ENCODE data around the gene TRIP12. TPM values are rescaled to one million over a fixed set of nuclear protein-coding genes. Genes with fewer than 3 reads are reported as not detected.

The TRIP12 gene
- total and polyA plus RNA-seq, 2 of the 8 experiments (the other 6 are each of a cell fraction or from before 2014, with no cell fraction given): 23.1 to 174 TPM

DNA sequence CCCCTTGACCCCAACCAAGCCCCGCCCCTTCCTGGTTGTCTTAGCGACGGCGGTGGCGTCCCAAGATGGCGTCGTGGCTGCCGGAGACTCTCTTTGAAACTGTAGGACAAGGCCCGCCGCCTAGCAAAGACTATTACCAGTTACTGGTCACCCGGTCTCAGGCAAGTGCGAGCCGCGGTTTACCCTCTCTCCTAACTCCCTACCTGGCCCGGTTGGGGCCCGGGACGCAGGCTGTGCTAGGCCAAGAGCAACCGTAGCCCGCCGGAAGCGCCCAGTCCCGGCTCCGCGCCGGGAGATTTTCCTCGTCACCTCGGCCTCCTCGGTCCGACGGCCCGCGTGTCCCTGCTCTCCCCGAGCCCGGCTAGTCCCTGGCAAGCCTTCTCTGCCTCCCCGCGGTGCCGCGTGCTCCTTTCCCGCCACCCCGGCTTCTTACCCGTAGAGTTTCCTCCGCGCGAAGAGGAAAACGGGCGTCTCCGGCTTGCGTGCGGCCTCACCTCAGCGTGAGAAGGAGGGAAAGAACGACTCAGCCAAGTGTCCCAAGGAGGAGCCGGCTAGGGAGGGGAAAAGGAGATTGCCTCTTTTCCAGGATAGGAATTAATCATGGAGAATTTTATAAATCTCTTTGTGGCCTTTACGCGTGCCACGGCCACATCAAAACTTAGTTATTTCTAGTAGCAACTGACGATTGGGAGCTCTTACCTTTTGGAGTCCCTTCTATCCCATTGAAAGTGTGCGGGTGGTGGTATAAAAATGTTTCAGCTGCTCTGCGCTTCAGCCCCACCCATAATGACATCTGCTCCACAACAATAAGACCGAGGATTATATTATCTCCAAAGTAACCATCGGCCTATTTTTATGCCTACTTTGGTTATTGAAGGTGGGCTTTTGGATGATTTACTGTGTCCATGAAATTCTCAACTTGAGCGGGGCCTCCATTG is 909 bp upstream of the TRIP12 start, which contains the start of gene FBXO36:
TSS of gene FBXO36 (plus strand) at position 55 of the 938 bp plus-strand sequence. CDS start at position 66, 11 bp downstream.
- no peak for DNase-seq (ENCODE audit: low read depth in 1 of 2, low spot score in 2 of 2)
- no peak for FAIRE-seq
- Histone ChIP-seq H3K4me2 (ENCODE audit: insufficient read depth in 1 of 2, low read depth in 2 of 2, low read length in 2 of 2) (peak within 1 kb of the TSS; percentile 89 to 93), H3K4me1 (replicated peaks in 1 of 4; ENCODE audit: control insufficient read depth in 3 of 4, insufficient read depth in 4 of 4, low read length in 3 of 4) (peaks cover 0 to 6% (median 2%) of the 10 kb centered on the region in 4 experiments; a peak in 1 of 7 replicates), H4K5ac (ENCODE audit: insufficient read length, low read depth, low read length) (peak within 1 kb of the TSS; percentile 89), H3K27ac (ENCODE audit: low read depth, low read length) (peak within 1 kb of the TSS; percentile 88; the same call in 1 of the 2 replicates), H2BK12ac (ENCODE audit: low read depth, low read length) (no peak within 1 kb of the TSS), H4K20me1 (replicated peaks in 1 of 2; ENCODE audit: control insufficient read depth in 1 of 2, insufficient read depth in 2 of 2, low read length in 2 of 2) (peaks cover 4 to 5% of the 10 kb centered on the region in 2 experiments), H3K79me1 (ENCODE audit: low read depth, low read length) (no peaks in the 10 kb centered on the region), H3K9me3 (ENCODE audit: insufficient read depth in 2 of 2, low read depth in 1 of 2, low read length in 1 of 2) (no peaks in the 10 kb centered on the region), H3K4ac (replicated peaks; ENCODE audit: insufficient read length, low read depth, low read length) (no peak within 1 kb of the TSS), H3K9ac (replicated peaks in 1 of 4; ENCODE audit: extremely low read depth in 1 of 4, low read depth in 3 of 4, low read length in 3 of 4) (peak within 1 kb of the TSS; percentile 46 to 79 (median 70)), H3K36me3 (ENCODE audit: control insufficient read depth in 2 of 4, insufficient read depth in 4 of 4, low read length in 3 of 4) (peaks cover 0 to 2% (median 0%) of the 10 kb centered on the region in 4 experiments; a peak in 1 of 8 replicates), H3K18ac (ENCODE audit: extremely low read depth, low read length) (peak within 1 kb of the TSS; percentile 93), H2BK15ac (ENCODE audit: low read length) (no peak within 1 kb of the TSS), H2BK120ac (replicated peaks; ENCODE audit: low read depth, low read length) (no peak within 1 kb of the TSS), H2AK5ac (ENCODE audit: low read depth, low read length) (no peak within 1 kb of the TSS), H3K27me3 (replicated peaks in 1 of 4; ENCODE audit: control insufficient read depth in 3 of 4, extremely low read depth in 1 of 4, insufficient read depth in 3 of 4, low read length in 3 of 4) (no peaks in the 10 kb centered on the region), H4K8ac (ENCODE audit: extremely low read depth, insufficient read depth, low read length) (peak within 1 kb of the TSS; percentile 86), H3K56ac (replicated peaks; ENCODE audit: insufficient read length, low read depth, low read length) (peak within 1 kb of the TSS; percentile 95), H3K23me2 (ENCODE audit: low read depth, low read length) (peaks cover 8% of the 10 kb centered on the region; the same call in 1 of the 2 replicates), H2BK20ac (ENCODE audit: low read length) (no peak within 1 kb of the TSS), H2BK5ac (ENCODE audit: low read depth, low read length) (peak within 1 kb of the TSS; percentile 92; the same call in 1 of the 2 replicates), H4K91ac (replicated peaks; ENCODE audit: insufficient read length, low read length) (no peak within 1 kb of the TSS), H3K14ac (ENCODE audit: insufficient read length) (no peak within 1 kb of the TSS), H3K79me2 (ENCODE audit: control insufficient read depth in 1 of 2, insufficient read depth in 2 of 2, low read length in 2 of 2) (peaks cover 19 to 49% of the 10 kb centered on the region in 2 experiments), H3K4me3 (ENCODE audit: extremely low read depth in 1 of 4, insufficient read depth in 2 of 4, low read depth in 3 of 4, low read length in 4 of 4) (peak within 1 kb of the TSS; percentile 81 to 100 (median 86)), H2AFZ (ENCODE audit: low read length) (peak within 1 kb of the TSS; percentile 76; the same call in 1 of the 2 replicates), H3K23ac (ENCODE audit: insufficient read length) (no peak within 1 kb of the TSS)
- 3% methylated on average over 51 of the region's 61 CpGs; no CpG with 5 or more reads in 1 of the 2 experiments for WGBS, 2 experiments (ENCODE audit: extremely low coverage in 1 of 2, insufficient coverage in 1 of 2, insufficient read length in 1 of 2, insufficient replicate concordance in 2 of 2, low coverage in 1 of 2, low lambda C conversion rate in 2 of 2, missing lambda C conversion rate in 1 of 2)
- ChIA-PET CTCF (ENCODE audit: partially characterized antibody) (no interaction called here), POLR2A (ENCODE audit: partially characterized antibody) (interaction anchor here (1.3 kb wide), 2 partner anchors 10 to 12 kb away, joined by 3 read pairs; no protein-coding TSS in a partner anchor)
- TF ChIP-seq CBX8 (IDR thresholded peaks at IDR 0.05; ENCODE audit: borderline replicate concordance, low read depth, low read length): no peak
- TF ChIP-seq POLR2AphosphoS5 (IDR thresholded peaks at IDR 0.05; ENCODE audit: low read depth, low read length): no peak
- TF ChIP-seq CBX5 (IDR thresholded peaks at IDR 0.05; ENCODE audit: low read depth, low read length): no peak
- TF ChIP-seq, protein P1, sequence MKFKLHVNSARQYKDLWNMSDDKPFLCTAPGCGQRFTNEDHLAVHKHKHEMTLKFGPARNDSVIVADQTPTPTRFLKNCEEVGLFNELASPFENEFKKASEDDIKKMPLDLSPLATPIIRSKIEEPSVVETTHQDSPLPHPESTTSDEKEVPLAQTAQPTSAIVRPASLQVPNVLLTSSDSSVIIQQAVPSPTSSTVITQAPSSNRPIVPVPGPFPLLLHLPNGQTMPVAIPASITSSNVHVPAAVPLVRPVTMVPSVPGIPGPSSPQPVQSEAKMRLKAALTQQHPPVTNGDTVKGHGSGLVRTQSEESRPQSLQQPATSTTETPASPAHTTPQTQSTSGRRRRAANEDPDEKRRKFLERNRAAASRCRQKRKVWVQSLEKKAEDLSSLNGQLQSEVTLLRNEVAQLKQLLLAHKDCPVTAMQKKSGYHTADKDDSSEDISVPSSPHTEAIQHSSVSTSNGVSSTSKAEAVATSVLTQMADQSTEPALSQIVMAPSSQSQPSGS (IDR thresholded peaks at IDR 0.05; ENCODE audit: low read length): 0 out of 2 replicates have a peak, but pooled peaks have one; percentile 10
- TF ChIP-seq CTBP2 (IDR thresholded peaks at IDR 0.05; ENCODE audit: borderline replicate concordance, insufficient read depth, insufficient read length, low read length): no peak
- TF ChIP-seq FOSL1 (IDR thresholded peaks at IDR 0.05; ENCODE audit: insufficient read depth, low read depth, low read length): no peak
- TF ChIP-seq BACH1 (IDR thresholded peaks at IDR 0.05; ENCODE audit: low read length): no peak
- TF ChIP-seq CHD1 (IDR thresholded peaks at IDR 0.05; ENCODE audit: low read depth, low read length): no peak
- TF ChIP-seq MAFK (IDR thresholded peaks at IDR 0.05; ENCODE audit: low read depth, low read length): no peak
